ENCODE results near the gene POMC.
"Not testable (repeated sequence)": the region's sequence is repeated elsewhere in the genome, so short reads cannot be mapped to it uniquely, and the experiment has no call there.

- TF ChIP-seq CTCF (IDR thresholded peaks at IDR 0.05; ENCODE audit: insufficient read depth, low read length, poor library complexity, severe bottlenecking); EZH2phosphoT487 (conservative IDR thresholded peaks at IDR 0.05; ENCODE audit: low read length): not testable (repeated sequence)
Observed at GRCh38 chr2:25140535-25140934, 27.8 kb downstream of the POMC start.
